Measurements from ENCODE around the gene KRT36.

- TF ChIP-seq CTCF (optimal IDR thresholded peaks at IDR 0.05 in 1 of 3, IDR thresholded peaks at IDR 0.05 in 1 of 3, conservative IDR thresholded peaks at IDR 0.05 in 1 of 3; ENCODE audit: extremely low read depth in 1 of 3, insufficient read depth in 2 of 3, low read length in 3 of 3) (peak in 1 of 3 experiments; percentile 14), EZH2 (IDR thresholded peaks at IDR 0.05; ENCODE audit: low read length) (no peak)
Measured at GRCh38 chr17:41534899-41535546, 45.3 kb upstream of the KRT36 start.
